ENCODE results near the gene HLA-DOA.

GRCh38 chr6:33049323-33050013 is 40.1 kb upstream of the HLA-DOA start:
- TF ChIP-seq EZH2 (IDR thresholded peaks at IDR 0.05; ENCODE audit: borderline replicate concordance) = no peak
- peak; percentile 17 for TF ChIP-seq CTCF (IDR thresholded peaks at IDR 0.05; ENCODE audit: poor library complexity)
- no peak for TF ChIP-seq EZH2phosphoT487 (IDR thresholded peaks at IDR 0.05; ENCODE audit: low read depth, severe bottlenecking, unreplicated experiment)

Measured in hepatocyte (in vitro differentiated cells).